HG02981 (cell line): ENCODE data around the gene BPTF.
"Not testable (repeated sequence)": the region's sequence is repeated elsewhere in the genome, so short reads cannot be mapped to it uniquely, and the experiment has no call there.

Experiments
- ATAC-seq: cut with Tn5 transposase; IDR thresholded peaks from one replicate; pipeline ENCODE4 v1.9.1; 2021; ENCODE audit warnings: mild to moderate bottlenecking, moderate library complexity; ENCODE audit not compliant: unreplicated experiment

BPTF gene

DNA sequence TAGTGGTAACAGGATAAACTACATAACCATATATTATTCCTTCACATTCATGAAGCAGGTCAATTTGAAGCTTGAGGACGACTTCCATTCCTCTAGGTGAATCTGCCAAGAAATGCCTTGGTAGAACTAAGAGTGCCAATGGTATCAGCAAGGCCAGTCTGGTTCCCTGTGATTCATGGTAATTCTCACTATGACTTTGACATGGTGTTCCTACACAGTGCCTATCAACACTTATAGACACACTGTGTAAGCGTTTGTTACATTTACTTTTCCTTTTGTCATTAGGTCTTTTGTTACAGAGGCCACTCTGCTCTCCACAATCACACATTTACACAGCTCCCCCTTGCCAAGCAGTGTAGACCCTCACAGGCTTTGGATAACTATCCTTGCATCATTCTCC lies 136.9 kb downstream of the BPTF start:
- not testable (repeated sequence) for ATAC-seq

- ATAC-seq, result not testable (repeated sequence)
These were observed 137.9 kb downstream of the BPTF start for GRCh38 chr17:67963145-67963572.

DNA sequence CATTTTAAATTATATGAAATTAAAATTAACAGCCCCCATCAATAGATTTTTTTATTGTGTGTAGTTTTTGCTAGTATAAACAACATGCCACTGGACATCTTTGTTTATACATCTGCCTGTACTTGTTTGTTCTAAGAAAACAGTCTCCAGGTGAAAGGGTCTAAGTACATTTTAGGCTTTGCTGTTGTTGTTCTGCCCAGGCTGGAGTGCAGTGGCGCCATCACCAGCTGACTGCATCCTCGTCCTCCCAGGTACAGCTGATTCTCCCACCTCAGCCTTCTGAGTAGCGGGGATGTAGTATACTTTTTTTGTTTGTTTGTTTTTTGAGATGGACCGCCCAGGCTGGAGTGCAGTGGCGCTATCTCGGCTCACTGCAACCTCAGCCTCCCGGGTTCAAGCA lies 145.5 kb downstream of the BPTF start:
- no peak for ATAC-seq

- ATAC-seq, result no peak
These were observed 148.9 kb downstream of the BPTF start for GRCh38 chr17:67974185-67974584.

DNA sequence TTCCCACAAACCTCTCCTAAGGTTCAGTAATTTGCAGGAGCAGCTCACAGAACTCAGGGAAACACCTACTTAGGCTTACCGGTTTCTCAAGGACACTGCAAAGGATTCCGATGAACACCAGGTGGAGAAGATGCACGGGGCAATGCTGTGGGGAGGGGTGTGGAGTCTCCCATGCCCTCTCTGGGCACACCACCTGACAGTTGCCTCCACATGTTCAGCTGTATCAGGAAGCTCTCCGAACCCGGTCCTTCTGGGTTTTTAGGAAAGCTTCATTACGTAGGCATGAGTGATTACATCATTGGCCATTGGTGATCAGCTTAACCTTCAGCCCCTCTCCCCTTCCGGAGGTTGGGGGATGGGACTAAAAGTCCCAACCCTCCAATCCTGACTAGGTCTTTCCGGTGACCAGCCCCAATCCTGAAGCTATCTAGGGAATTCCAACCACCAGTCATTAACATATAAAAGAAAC lies 149.3 kb downstream of the BPTF start:
- no peak for ATAC-seq

DNA sequence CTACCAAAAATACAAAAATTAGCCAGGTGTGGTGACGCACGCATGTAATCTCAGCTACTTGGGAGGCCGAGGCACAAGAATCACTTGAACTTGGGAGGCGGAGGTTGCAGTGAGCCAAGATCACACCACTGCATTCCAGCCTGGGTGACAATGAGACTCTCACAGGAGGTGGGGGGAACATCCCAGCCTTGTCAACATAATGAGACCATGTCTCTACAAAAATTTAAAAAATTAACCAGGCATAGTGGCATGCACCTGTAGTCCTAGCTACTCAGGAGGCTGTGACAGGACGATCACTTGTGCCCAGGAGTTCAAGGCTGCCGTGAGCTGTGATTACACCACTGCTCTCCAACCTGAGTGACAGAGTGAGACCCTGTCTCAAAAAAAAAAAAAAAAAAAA lies 151.0 kb downstream of the BPTF start:
- not testable (repeated sequence) for ATAC-seq

DNA sequence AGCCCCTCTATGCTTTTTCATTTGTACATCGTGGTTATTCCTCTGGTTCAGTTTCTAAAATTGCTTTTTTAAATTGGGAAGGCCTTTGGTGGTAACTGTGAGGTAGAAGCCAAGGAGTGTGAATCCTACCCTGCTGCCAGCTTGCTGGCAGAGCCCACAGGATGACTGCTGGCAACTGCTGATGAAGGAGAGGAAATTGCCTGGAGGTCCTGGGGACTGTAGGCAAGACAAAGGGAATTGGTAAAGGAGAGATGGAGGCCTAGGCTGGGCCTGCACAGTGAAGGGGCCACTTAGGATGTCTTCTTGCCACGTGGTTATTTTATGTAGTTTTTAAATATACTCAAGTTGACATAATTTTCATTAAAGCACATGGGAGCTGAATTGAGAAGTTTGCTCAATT lies 155.2 kb downstream of the BPTF start:
- ATAC-seq, result no peak

- ATAC-seq, result not testable (repeated sequence)
These were observed 155.6 kb downstream of the BPTF start for GRCh38 chr17:67980883-67981282.

DNA sequence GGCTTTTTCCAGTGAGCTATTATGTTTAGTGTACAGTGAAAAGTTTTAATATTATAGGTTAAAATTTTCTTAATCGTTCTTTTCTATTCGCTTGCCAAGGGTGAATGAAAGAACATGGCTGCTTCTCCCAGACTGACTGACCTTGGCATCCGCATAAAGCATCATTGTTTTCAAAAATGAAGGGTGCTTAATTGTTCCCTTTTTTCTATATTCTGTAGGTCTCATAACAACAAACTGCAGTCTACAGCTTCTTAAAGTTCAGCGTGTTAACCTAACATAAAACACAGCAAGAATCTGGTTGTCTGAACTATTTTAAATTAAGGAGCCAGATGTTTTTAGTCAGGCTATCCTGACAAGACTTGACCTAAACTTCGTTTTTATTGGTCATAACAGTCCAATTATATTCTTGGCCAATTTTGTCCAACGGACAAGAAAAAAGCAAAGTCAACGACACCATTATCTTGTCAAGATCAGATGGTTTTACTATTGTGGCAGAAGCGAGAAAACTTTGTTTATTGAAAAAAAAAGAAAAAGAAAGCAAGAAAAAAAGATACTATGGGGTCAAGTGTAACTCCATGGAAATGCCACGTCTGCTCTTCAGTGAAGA lies 156.8 kb downstream of the BPTF start:
- ATAC-seq, result no peak

GRCh38 chr17:67982686-67983382 lies 157.5 kb downstream of the BPTF start:
- no peak for ATAC-seq

DNA sequence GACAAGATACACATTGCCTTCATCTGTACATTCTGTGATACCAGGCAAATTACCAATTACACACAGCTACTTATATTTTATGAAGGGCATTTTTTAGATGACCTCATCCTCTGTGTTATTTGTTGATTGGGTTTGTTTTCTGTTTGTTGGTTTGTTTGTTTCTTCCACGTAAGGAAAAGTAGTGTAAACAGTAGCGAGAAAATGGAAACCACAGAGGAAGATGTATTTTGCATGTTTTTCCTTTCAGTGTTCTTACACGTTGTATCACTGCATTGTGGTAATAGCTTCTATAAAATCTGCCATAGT lies 158.0 kb downstream of the BPTF start:
- ATAC-seq, result no peak

DNA sequence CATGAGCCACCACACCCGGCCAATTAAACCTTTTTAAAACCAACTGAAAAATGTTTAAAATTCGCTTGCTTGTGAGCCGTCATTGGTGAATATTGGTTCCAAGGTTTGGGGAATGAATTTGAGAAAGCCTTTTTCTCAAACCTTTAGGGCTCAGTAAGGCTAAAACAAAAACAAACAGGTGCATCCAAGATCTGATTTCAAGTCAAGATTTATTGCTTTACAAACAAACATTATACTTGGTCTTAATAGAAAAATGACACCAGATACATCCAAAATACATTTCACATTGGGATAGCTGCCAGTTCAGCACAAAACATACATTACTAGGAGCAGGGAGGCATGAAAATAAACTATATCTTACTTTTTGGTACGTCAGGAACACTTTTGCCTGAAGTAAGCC lies 165.6 kb downstream of the BPTF start:
- ATAC-seq, result no peak

DNA sequence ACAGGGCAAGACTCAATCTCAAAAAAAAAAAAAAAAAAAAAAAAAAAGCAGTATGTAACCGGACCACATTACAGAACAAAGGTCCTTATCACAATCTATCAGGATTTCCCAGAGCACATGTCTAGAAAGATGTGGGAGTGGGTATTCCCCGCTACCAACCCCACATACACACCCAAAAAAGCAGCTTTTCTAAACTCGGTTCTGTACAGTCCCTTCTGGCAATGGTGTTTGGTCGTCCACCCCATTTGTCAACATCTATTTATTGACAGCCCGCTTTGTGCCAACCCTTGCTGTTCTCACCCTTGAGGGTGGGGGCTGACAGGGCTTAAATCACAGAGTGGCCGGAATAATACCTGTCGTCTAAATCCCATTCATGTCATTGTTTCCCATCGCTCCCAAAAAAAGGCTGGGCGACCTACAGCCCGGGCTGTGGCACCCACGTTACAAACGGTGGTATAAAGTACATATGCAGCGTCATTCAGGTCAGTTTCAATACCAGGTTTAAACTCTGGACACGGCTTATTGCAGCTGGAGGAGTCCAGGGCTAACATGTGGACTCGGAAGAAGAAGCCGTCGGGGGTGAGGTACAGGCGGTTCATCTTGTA lies 167.3 kb downstream of the BPTF start:
- no peak for ATAC-seq

DNA sequence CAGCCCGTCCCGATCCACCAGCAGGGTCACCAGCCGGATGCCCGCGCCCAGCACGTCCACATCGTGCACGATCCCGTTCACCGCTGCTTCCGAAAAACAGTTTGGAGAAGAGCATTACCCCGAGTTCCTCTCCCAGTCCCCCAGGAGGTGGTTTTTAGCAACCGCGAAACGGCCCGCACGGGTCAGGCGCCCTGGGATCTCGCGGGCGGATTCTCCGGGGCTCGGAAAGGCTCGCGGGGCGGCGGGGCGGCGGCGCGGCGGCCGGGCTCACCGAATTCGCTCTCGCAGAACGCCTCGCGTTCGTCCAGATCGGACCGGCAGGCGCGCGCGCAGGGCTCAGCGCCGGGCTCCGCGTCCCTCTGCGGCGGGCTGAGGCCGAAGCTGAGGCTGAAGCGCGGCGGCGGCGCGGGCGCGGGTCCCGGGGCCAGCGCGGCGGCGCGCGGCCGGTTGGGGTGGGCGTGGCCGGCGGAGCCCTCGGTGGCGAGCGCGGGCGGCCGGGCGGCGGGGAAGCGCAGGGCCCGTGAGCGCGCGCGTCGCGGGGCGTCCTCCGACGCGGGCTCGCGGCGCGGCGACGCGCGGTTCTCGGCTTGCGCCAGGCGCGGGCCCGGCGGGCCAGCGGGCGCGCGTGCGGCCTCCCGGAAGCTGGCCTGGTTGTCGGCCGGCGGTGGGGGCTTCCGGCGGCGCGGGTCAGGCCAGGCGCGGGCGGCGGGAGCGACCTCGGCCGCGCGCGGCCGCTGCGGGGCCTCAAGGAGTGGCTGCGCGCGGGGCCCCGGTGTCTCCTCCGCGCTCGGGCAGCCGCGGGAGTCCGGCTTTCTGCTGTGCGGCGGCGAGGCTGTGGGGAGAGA lies 168.1 kb downstream of the BPTF start:
- peak; percentile 76 for ATAC-seq

DNA sequence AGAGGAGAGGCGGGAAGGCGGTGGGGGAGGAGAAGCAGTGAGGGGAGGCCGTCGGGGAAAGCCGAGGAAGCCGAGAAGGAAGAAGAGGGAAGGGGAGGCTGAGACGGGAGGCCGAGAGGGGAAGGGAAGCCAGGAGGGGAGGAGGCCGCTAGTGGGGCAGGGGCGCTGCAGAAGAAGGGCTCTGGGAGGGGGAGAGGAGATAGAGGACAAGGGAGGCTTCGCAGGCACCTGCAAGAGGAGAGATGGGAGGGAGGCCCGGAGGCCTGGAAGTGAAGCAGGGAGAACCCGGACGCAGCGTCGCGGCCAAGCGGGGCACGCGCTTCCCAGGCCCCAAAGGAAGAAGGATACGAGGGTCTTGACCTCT lies 168.7 kb downstream of the BPTF start:
- peak; percentile 4 for ATAC-seq

DNA sequence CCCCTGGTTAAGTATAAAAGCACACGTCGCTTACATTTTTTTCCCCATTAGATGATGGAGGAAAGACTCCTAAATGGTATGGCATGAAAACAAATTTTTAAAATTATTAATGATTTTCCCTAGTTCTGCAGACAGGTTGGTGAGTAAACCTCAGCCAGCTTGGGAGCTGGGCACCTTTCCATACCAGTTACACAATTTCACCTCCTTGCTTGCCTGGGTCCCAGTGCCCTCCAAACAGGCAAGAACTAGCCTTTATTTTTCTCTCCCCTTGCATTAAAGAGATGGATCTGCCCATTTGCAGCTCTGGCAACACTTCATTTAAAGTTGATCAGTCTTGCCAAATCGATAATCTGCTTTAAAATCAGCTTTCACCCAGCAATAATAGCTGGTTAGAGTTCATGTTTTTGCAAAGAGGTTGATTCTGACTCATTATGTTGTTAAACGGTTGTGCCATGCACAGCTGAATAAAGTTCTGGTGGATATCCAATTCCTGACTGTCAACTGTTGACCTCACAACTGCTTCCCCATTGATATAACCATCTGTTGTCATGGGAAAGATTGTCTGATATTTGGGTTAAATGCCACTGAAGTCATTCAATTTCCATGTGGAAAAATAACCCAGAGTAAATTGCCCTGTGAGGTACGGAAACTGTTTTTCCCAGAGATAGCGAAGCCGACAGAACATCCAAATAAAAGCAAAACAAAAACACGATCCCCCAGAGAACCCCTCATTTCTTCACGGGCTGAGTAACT lies 169.7 kb downstream of the BPTF start:
- no peak for ATAC-seq

DNA sequence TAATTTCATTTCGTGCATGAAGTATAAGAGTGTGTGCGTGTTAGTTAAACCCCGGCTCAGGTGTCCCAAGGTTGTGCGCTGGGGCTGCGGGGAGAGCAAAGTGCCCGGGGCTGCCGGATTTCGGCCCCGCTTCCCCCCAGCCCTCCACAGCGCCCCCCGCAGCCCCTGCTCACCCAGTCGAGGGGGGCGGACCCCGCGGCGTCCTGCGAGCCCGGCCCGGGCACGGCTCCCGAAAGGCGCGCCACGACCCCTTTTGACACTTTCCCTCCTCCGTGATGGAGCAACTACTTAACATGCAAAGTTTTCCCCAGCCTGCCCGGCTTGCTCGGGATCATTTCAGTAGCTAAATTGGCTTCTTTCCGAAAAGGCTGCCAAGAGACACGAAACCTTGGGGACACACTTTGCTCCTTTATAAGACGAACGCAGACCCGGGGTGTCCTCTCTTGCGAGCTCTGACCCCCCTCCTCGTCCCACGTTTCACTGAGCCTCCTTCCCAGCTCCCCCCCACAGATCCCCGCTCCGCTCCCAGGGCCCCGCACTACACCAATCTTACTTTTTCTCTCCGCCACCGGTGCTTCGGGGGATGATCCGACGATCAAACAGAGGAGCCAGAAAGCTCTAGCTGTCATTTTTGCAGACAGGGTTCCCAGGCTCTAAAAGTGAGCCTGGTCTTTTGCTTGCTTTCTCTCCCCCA lies 170.4 kb downstream of the BPTF start:
- no peak for ATAC-seq

- not testable (repeated sequence) for ATAC-seq
These were observed 171.2 kb downstream of the BPTF start, which contains the start of gene C17orf58 for GRCh38 chr17:67996301-67997171. C17orf58 (minus strand) TSS chr17:67996469; CDS start chr17:67996198, 271 bp downstream.

GRCh38 chr17:67998466-67998865 lies 173.2 kb downstream of the BPTF start:
- no peak for ATAC-seq
